H1 (cell line): Measurements from ENCODE around the gene TSEN54.
A peak's percentile ranks its signal among the peaks of the same experiment; 100 is the strongest.

Experiments
- EP300 ChIP-seq, 2 experiments: IDR thresholded peaks; 1 replicate in 1 of 2; 2 replicates in 1 of 2; pipeline ENCODE4 v1.6.1; 2011 to 2012; ENCODE audit warnings: low read depth in 2 of 2, low read length in 2 of 2, mild to moderate bottlenecking in 2 of 2, borderline replicate concordance in 1 of 2, inconsistent platforms in 1 of 2, moderate library complexity in 1 of 2
- EZH2 ChIP-seq: fragments of 200-600 bp; sonication (generic); IDR thresholded peaks from 2 replicates; pipeline ENCODE4 v1.7.1; 2012; ENCODE audit warnings: low read depth, mild to moderate bottlenecking, moderate library complexity, low read length, inconsistent platforms; ENCODE audit not compliant: severe bottlenecking
- HDAC2 ChIP-seq, 2 experiments: fragments of 300-600 bp in 1 of 2; sonication (generic) in 1 of 2; IDR thresholded peaks; 2 replicates each; pipeline ENCODE4 v1.6.1; 2011 to 2012; ENCODE audit warnings: low read depth in 2 of 2, low read length in 2 of 2, mild to moderate bottlenecking in 2 of 2, moderate library complexity in 2 of 2, borderline replicate concordance in 1 of 2, inconsistent platforms in 1 of 2
- MAX ChIP-seq: IDR thresholded peaks from 2 replicates; pipeline ENCODE4 v1.6.1; 2012; ENCODE audit warnings: inconsistent platforms
- POLR2AphosphoS5 ChIP-seq: IDR thresholded peaks from 2 replicates; pipeline ENCODE4 v1.6.1; 2011; ENCODE audit warnings: low read depth, low read length
- TF ChIP-seq, protein P1 (sequence below), 3 experiments: IDR thresholded peaks; 1 replicate in 2 of 3; 2 replicates in 1 of 3; pipeline versions ENCODE4 v1.5.1 to v1.6.1; 2011; ENCODE audit warnings: low read length in 3 of 3, mild to moderate bottlenecking in 3 of 3, inconsistent platforms in 2 of 3, low read depth in 1 of 3, moderate library complexity in 1 of 3; ENCODE audit not compliant: insufficient read depth in 1 of 3; ENCODE audit errors: control extremely low read depth in 1 of 3

- TF ChIP-seq MAX (no peak), EZH2 (no peak), POLR2AphosphoS5 (no peak), EP300 (IDR thresholded peaks at IDR 0.05; ENCODE audit: borderline replicate concordance in 1 of 2, low read depth in 2 of 2, low read length in 2 of 2) (no peak), HDAC2 (IDR thresholded peaks at IDR 0.05; ENCODE audit: borderline replicate concordance in 1 of 2, low read depth in 2 of 2, low read length in 2 of 2) (no peak)
- TF ChIP-seq, protein P1, sequence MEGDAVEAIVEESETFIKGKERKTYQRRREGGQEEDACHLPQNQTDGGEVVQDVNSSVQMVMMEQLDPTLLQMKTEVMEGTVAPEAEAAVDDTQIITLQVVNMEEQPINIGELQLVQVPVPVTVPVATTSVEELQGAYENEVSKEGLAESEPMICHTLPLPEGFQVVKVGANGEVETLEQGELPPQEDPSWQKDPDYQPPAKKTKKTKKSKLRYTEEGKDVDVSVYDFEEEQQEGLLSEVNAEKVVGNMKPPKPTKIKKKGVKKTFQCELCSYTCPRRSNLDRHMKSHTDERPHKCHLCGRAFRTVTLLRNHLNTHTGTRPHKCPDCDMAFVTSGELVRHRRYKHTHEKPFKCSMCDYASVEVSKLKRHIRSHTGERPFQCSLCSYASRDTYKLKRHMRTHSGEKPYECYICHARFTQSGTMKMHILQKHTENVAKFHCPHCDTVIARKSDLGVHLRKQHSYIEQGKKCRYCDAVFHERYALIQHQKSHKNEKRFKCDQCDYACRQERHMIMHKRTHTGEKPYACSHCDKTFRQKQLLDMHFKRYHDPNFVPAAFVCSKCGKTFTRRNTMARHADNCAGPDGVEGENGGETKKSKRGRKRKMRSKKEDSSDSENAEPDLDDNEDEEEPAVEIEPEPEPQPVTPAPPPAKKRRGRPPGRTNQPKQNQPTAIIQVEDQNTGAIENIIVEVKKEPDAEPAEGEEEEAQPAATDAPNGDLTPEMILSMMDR (IDR thresholded peaks at IDR 0.05; ENCODE audit: control extremely low read depth in 1 of 3, insufficient read depth in 1 of 3, low read depth in 1 of 3, low read length in 3 of 3) = peak; percentile 16 to 41 (median 20); a peak in 3 of 4 replicates
Observed at GRCh38 chr17:75517297-75517865, 1.1 kb downstream of the TSEN54 start.
